Activated CD4-positive, alpha-beta T cell treated with anti-CD3 and anti-CD28 coated beads for 24 hours (primary cell): ENCODE measurements around the gene CCDC57.

Source experiments
- DNase-seq, 2 donors: peaks; one replicate each; pipeline ENCODE4 v3.0.0-alpha.2; 2020; ENCODE audit warnings: low read depth in 2 of 2

The CCDC57 gene

DNA sequence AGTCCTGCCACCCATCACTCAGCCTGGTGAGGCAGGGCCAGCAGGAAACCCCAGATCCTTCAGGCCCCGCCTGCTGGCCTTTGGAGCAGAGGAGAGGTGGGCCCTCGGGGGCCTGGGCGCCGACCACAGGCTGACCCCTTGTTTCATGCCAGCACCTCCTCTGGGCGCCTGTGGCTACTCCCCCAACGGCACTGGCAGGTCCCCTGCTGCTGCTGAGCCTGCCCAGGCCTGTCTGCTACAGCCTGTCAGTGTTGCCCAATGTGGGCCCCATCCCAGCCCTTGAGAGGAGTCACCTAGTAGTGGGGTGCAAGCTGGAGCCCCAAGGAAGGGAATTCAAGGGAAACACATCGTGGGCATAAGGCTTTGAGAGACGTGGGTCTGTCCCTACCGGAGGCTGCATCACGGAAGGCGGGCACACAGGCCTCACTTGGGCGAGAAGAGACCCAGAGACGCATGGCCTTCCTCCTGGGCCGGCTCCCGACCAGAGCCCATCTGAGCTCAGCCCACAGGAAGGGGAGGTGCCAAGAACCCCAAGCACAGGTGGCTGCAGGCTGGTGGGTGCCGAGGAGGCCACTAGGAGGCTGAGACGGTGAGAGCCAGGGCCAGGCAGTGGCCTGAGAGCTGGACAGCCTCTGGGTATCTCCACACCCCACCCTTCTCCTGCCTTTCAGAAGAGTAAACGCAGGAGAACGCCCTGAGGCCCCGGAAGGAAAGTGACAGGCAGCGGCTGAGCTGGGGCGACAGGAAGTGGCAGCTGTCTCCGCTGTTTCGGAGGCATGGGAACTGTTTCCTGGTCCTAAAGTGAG is 106.6 kb downstream of the CCDC57 start:
- peak; percentile 46 to 54 for DNase-seq

DNA sequence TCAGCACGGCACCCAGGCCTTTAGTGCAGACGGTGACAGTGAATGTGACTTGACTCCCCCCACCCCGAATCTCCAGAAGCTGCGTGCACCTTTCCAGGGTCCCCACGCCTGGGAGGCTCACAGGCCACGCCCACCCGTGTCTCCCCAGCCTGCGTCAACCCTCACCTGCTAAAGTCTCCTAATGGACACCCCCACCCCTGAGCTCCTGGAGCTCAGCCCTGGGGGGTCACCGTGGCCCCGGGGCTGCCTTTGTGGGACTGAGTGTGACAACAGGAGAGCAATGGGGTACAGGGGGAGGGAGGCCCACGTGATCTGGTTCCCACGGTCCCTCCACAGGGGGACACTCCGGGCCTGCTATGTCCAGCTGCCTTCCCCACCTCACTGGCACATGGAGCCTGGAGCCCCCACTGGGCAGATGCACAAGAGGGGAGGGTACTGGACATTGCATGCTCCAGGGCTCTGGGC is 107.2 kb downstream of the CCDC57 start:
- no peak for DNase-seq

DNA sequence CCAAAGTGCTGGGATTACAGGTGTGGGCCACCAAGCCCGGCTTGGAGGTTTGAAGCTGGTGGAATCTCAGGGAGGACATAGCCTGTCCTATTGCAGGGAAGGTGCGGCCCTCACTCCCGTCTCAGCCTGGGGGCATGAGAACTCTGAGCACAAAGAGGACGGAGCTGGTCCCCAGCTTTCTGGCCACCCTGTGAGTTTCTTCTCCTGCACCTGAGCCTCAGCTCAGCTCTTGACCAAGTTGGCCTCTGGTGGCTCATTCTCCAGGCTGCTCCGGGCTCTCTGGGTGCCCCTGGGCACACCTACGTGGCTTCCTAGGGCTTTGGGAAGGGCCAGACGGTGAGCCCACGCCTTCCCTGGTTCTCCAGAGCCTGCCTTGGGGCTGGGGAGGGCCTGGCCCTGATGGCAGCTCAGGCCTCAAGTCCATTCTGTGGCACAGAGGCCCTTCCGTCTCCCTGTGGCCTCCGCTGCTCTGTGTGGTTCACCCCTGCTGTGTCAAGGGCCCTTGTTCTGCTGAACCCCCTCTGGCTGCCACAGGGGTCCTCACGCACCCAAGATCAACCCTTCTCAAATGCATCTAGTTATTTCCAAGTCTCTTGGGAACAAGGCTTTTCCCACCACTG is 107.7 kb downstream of the CCDC57 start:
- DNase-seq: no peak

DNA sequence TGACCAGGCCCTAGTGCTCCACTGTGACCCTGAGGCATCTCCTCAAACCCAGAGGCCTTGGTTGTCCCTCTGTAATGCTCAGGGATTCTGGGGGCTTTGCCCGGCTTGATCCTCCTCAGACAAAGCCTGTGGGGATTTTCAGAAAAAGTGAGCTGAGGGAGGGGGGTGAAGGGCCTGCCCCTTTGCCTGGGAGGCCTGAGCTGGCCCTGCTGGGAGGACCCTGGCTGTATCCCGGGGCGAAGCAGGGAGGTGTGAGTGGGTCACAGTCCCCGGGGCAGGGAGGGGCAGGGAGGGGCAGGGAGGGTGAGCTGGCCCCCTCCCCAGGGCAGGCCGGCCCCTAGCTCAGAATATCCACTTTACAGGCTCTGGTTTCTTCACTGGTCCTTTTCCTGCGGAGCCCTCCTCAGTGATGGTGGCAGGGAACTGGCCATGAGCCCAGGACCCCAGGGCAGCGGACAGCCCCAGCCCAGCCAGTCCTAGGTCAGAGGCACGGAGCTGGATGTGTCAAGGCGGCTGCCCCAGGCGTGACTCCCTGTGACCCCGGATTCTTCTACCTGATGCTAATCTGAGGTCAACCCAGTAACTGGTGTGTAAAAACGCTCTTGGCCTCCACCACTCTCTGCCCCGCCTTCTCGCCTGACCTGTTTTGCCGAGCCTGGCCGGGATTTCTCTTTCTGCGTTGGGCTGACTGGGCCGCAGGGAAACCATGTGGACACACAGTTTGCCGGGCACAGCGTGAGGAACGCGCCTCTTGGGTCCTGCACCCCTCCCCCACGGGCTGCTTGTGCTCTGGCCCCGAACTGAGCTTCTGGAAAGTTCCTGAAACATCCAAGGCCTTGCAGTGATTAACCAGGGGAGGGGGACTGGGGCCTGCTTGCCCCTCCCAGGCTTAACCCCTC is 108.8 kb downstream of the CCDC57 start:
- DNase-seq: no peak

DNA sequence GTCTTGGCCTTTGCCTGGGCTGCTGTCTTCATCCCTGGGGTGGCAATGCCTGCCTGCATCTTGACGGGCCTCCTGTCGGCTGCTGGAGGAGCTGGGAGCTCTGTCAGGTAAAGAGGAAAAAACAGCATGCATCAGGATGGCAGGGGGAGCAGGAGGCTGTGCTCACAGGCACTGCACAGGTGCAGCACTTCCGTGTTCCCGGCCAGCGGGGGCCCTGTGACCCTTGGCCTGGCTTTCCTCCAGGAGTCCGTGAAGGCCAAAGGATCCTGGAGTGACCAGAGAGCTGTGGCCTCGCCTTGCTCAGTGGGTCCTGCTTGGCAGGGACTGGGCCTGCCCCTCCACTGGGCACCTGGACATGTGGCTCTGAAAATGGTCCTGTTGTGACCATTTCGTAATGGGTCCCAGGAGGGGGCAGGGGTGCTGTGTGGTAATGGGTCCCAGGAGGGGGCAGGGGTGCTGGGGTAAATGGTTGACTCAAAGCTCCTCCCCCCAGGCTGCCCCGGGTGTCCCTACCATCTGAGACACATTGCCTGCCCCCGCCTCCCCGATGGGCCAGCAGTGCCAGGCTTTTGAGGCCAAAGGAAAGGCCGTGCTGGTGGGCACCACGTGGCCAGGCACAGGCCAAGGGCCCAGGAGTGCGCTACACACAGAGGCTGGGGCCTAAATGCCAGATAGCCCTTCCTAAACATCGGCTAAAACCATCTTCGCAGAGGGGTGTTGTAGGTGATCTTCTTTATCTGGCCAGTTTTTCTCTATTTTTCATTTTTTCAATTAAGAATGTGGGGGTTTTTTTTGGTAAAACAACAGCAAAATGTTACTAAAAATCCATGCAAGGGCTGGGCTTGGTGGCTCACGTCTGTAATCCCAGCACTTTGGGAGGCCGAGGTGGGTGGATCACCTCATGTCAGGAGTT is 110.6 kb downstream of the CCDC57 start:
- no peak for DNase-seq

DNA sequence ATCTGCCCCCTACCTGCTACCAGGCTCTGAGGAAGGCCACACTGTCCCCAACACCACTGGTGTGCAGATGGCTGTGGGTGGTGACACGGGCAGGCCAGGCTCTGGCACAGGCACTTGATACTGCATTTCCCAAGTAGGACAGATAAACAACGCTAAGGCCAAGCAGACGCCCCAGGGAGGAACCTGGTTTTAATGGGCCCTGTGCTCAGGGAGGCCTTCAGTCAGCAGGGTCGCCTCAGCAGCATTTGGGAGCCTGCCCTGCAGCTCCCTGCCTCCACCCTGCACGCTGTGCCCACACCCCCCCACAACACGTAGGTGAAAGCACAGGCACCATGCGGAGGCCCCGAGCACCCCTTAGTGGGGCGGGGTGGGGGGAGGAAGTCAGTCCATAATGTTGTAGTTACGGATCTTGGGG is 111.3 kb downstream of the CCDC57 start:
- DNase-seq: no peak

DNA sequence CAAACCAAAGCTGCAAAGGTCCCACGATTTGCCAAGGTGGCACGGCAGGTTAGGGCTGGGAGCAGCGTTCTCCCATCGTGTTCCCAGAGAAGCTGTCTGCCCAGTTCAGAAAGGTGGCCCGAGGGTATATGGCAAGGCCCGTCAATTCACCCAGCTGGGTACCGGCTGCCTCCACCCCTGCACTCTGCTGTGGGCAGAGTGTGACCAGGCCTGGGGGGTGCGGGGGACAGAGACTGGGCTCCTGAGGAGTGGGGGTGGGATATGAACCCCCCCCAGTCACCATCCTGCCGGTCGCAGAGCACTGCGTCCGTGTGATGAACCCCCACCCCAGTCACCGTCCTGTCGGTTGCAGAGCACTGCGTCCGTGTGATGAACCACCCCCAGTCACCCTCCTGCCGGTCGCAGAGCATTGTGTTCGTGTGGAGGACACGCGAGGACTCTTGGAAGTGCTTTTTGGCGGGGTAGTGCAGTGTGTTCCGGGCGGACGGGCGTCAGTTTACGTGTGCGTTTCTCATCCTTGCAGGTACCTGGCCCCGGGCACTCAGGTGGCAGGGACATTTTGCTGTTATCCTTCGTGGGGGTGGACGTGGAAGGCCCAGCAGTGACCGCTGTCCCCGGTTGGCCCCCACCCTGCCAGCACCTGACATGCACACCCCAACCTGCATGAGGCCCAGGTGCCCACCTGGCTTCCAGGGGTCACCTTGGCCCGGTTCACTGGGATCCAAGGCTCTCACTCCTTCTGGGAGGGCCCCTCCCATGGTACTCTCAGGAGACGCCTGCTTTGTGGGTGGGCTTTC is 111.9 kb downstream of the CCDC57 start:
- no peak for DNase-seq

DNA sequence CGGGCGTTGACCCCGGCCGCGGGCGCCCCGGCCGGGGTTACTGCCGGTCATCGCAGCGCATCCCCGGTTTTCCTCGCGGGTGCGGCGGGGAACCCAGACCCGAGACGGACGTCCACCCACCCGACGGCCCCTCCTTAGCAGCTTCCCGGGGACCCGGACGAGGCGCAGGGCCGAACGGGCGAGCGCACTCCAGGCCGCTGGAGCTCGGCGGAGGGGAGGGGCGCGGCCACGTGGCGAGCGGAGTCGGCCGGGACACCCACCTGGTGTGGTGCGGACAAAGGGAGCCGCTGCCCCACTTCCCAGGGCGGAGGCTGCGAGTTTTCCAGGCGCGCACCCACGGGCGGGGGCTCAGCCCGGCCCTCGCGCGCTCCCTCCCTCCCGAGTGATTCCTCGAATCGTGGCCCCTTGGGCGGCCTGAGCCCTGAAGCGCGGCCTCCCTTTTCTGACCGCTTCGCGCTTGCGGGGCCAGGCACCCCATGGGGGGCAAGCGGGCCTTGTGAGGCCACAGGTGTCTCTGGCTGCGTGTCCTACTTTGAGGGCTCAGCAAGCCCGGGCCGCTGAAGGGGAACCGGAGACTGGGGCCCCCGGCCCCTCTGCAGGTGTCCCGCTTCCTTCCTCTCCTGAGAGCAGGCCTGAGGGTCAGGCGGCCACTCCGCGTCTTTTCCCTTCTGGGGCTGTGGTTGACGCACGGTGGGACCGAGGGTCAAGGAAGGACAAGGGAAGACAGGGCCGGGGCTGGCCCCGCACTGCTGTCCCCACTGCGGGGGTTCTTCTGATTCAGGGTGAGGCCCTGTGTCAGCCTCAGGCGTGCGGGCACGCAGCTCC is 113.5 kb downstream of the CCDC57 start:
- DNase-seq: peak in 1 of 2 donors; percentile 30

DNA sequence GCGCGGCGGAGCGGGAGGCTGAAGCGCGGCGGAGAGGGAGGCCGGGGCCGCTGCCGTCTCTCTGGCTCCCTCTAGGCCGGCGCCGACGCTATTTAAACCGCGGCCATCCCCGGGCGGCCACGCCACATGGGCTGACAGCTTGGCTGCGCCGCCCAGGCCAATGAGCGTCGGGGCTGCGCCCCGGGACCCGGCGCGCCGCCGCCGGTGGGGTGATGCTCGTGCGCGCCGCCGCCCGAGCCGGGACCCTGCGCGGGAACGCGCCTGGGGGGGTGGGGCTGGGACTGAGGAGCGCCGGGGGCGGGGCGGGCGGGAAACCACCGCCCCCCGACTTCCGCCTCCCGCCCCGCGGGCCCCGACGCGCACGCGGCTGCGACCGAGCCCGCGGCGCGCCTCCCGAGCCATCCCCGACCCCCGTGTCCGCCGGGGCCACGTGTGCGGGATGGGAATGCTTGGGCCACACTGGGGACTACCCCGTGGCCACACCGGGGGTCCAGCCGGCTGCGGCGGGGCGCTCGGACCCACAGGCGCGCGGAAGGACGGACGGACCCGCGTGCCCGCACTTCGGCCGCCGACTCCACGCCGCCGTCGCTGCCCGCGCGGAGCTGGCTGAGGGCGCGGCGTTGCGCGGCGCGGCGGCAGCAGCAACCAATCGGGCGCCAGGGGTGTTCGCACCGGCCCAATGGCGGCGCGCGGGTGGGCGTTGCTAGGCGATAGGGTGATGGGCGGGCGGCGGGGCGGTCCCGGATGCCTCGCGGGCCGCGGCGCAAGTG is 114.3 kb downstream of the CCDC57 start, which contains the start of gene FASN:
Gene FASN (minus strand): TSS at position 68 of the 770 bp plus-strand sequence. CDS start 1,791 bp downstream, outside the sequence.
- DNase-seq: peak; percentile 92

DNA sequence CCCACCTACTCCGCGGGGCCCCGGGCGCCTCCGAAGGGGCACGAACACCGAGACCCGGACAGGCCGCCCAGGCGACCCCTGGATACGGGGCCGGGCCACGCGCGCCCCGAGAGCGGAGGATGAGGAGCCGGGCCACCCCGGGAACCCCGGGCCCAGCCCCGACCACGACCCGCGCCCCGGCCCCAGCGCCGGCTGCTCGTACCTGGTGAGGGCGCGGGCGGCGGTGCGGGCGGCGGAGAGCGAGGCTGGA is 114.8 kb downstream of the CCDC57 start:
- no peak for DNase-seq

DNA sequence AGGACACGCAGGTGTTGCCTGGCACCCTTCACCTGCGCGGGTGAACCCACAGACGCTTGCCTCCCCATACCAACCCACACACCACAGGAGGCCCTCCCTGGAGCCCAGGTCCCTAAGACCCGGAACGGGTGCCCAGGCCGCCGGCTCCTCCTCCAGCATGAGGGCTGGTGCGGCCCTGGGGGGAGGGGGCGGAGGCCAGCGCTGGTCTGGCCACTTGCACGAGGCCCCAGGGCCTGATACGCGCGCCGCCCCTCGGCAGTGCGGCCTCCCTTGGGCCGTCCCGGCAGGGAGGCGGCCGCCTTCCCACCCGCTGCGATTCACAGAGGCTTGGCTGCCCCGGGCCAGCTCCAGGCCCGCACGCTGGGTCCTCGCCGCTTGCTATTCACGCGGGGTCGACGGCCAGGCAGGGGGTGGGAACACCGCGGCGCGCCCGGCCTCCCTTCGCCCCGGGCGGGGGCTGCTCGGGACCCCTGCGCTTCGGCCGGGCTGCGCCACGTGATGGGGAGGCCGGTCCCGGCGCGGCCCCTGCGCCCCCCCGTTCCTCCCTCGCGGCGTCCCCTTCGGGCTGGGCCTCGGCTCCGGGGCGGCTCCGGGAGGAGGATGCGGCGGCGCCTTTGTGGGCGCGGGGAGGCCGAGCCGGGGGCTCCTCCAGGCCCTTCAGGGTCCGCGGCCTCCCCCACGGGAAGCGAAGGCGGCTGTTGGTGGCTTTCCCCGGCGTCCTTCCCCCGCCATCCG is 115.3 kb downstream of the CCDC57 start:
- DNase-seq: no peak

DNA sequence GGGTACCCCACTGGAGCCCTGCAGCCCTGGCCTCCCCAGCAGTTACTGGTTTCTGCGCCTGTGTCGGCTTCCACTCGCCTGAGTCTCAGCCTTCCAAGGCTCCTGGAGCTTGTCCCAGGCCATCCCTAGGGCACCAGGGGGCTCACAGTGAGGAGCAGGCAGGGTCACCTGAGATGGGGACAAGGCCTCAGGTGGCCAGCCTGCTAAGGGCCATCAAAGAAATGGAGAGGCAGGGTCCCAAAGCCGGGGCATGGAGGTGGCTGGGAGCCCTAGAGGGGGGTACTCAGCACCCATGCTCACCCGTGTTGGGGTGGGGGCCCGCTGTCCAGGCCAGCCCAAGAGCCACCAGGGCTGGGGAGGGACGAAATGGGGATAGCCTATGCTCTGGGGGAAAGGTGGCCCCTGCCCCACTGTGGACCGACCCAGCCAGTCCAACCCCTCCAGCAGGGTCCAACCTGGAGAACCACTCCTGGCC is 115.9 kb downstream of the CCDC57 start:
- DNase-seq: no peak

DNA sequence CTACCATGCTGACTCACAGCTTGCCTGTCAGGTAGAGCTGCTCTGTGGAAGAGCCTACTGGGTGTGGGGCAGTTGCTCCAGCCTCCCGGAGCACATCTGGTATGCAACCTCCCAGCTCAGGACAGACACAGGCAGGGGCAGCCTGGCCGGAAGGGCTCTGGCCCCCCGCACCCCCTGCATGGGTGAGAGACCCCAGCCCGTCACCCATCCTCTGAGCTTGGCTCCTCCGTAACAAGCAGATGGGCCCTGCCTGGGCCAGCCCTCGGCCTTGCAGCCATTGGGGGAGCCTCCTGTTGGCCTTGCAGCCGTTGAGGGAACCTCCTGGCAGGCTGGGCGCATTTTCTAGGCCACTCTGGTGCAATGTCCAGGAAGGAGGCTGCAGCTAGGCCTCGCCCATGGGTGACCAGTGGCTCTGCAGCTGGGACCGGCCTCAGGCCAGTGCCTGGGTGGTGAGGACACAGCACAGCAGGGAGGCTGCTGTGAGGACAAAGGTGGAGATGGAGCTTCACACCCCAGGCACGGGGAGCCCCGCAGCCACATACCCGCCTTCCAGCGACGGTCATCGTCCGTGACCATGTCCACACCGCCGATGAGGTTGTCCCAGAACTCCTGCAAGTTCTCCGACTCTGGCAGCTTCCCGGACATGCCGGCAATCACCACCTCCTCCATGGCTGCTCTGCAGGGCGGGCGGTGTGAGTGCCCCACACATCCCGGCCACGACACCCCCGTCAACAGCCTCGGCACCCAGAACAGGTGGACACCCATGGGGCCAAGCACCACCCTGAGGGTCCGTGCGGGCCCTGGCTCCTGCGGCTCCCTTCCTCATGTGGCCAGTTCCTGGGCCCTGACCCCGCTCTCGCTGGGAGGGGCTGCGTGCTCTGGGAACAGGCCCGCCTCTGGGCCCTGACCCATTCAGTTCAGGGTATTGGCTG is 116.6 kb downstream of the CCDC57 start:
- DNase-seq: no peak

DNA sequence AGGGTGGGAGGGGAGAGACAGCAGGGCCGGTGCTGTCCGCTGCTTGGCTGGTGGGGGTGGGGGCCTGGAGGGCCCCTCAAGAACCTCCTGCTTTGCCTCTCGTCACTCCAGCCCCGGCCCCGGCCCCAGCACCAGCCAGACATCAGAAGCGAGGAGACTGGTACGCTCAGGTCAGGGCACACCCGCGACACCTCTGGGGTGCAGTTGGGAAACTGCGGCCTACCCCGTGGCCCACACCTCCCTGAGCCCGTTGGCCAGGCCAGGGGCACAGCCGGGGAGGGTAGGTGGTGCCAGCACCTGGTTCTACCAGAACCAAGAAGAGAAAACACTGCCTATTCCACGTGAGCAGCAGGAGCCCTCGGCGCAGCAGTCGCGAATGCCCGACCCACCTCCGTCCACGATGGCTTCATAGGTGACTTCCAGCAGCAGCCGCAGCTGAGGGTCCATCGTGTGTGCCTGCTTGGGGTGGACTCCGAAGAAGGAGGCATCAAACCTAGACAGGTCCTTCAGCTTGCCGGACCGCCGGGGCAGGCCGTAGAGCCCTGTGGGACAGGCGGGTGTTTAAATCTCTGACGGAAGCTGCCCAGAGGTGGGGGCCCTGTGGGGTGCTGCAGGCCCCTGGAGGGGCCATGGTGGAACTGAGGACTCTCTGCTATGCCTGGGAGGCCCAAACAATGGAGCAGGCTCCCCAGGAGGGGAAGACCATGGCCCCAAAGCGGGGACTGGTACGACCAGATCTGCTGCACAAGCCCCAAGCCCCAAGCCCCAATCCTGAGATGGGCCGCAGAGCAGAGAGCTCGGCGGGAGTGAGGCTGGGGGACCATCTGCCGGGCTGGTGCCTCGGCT is 117.5 kb downstream of the CCDC57 start:
- no peak for DNase-seq

DNA sequence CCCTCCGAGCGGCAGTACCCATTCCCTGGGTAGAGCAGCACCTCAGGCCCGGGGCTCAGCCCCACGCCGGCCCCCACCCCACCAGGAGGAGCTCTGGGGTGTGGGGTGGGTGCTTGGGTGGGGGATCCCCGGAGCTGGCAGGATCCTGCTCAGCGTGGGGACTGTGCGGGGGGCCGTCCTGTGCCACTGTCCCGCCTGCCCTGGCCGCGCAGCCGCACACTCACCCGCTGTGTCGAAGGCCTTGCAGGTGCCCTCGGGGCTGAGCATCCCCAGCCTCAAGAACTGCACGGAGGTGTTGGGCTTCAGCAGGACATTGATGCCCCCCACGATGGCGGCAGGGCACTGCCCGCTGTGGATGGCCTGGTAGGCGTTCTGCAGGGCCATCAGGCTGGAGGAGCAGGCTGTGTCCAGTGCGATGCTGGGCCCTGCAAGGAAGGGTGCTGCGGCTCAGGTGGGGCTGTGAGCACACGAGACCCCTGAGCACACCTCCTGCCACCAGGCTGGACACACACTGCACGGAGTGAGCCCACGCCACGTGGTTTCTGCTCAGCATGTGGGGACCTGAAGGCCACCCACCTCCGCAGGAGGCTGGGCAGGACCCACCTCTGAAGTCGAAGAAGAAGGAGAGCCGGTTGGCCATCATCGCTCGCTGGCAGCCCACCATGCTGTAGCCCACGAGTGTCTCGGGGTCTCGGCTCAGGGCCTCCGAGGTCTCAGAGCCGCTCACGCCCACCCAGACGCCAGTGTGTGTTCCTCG is 119.5 kb downstream of the CCDC57 start:
- DNase-seq: no peak
